SK-N-SH (cell line): ENCODE data around the gene HTR7. TPM values are rescaled to one million over a fixed set of nuclear protein-coding genes. Genes with fewer than 3 reads are reported as not detected.
"Not testable (repeated sequence)": the region's sequence is repeated elsewhere in the genome, so short reads cannot be mapped to it uniquely, and the experiment has no call there.

ENCODE experiments used
- CTCF ChIA-PET: fragments of 300-600, 350-600 bp; formaldehyde crosslinking; extraction: SDS; loops from one replicate; lab custom pipeline; 2021; lab: Yijun Ruan, JAX
- POLR2A ChIA-PET: fragments of 350-600 bp; sonication (Branson Sonifier 250); formaldehyde crosslinking; extraction: SDS; loops from one replicate; lab custom pipeline; 2020; ENCODE audit warnings: antibody characterized with exemption, inconsistent platforms; lab: Yijun Ruan, JAX
- DNase-seq: peaks from one replicate; pipeline ENCODE4 v3.0.0; 2012
- H2AFZ ChIP-seq: fragments of 200-600 bp; sonication (generic); 2 replicates; pipeline ENCODE4 v1.8.1; 2016; ENCODE audit warnings: antibody characterized with exemption, mild to moderate bottlenecking, low read depth
- H3F3A ChIP-seq: fragments of 200-600 bp; sonication (generic); replicated peaks from 2 replicates; pipeline ENCODE3; 2016; ENCODE audit warnings: antibody characterized with exemption, mild to moderate bottlenecking; ENCODE audit not compliant: insufficient read depth
- H3K27ac ChIP-seq, 2 experiments: fragments of 200-500 bp in 1 of 2; fragments of 200-600 bp in 1 of 2; sonication (Bioruptor generic) in 1 of 2; sonication (generic), shearing (Covaris generic) in 1 of 2; 2 replicates each; pipeline versions ENCODE4 v1.5.1 to v1.6.1; 2014 to 2016; ENCODE audit warnings: low read depth in 2 of 2, inconsistent platforms in 1 of 2, low read length in 1 of 2, mild to moderate bottlenecking in 1 of 2, mixed read lengths in 1 of 2
- H3K27me3 ChIP-seq: fragments of 200-600 bp; sonication (generic), shearing (Covaris generic); 2 replicates; pipeline ENCODE4 v1.6.1; 2016; ENCODE audit warnings: mixed run types; ENCODE audit not compliant: insufficient read depth
- H3K36me3 ChIP-seq, 2 experiments: fragments of 200-500 bp in 1 of 2; fragments of 200-600 bp in 1 of 2; sonication (Bioruptor generic) in 1 of 2; sonication (generic) in 1 of 2; replicated peaks in 1 of 2; 2 replicates each; pipeline versions ENCODE3 to v1.5.1; 2014 to 2016; ENCODE audit warnings: low read length in 1 of 2, mild to moderate bottlenecking in 1 of 2; ENCODE audit not compliant: insufficient read depth in 2 of 2, control insufficient read depth in 1 of 2
- H3K4me1 ChIP-seq, 2 experiments: fragments of 200-500 bp in 1 of 2; fragments of 200-600 bp in 1 of 2; sonication (Bioruptor generic) in 1 of 2; sonication (generic), shearing (Covaris generic) in 1 of 2; 2 replicates each; pipeline versions ENCODE4 v1.5.1 to v1.6.1; 2014 to 2016; ENCODE audit warnings: low read depth in 1 of 2, low read length in 1 of 2, mixed run types in 1 of 2; ENCODE audit not compliant: insufficient read depth in 2 of 2, control insufficient read depth in 1 of 2
- H3K4me2 ChIP-seq: fragments of 200-600 bp; sonication (generic), shearing (Covaris generic); 2 replicates; pipeline ENCODE4 v1.6.1; 2017; ENCODE audit warnings: mixed run types
- H3K4me3 ChIP-seq, 2 experiments: fragments of 200-500 bp in 1 of 2; fragments of 200-600 bp in 1 of 2; sonication (Bioruptor generic) in 1 of 2; sonication (generic), shearing (Covaris generic) in 1 of 2; 2 replicates each; pipeline versions ENCODE4 v1.5.1 to v1.8.1; 2014 to 2016; ENCODE audit warnings: low read depth in 2 of 2, inconsistent platforms in 1 of 2, low read length in 1 of 2, mild to moderate bottlenecking in 1 of 2, mixed read lengths in 1 of 2, moderate library complexity in 1 of 2
- H3K79me2 ChIP-seq: fragments of 200-600 bp; sonication (generic); 2 replicates; pipeline ENCODE4 v1.8.1; 2017; ENCODE audit warnings: mild to moderate bottlenecking; ENCODE audit not compliant: insufficient read depth
- H3K9ac ChIP-seq: fragments of 200-600 bp; sonication (generic); 2 replicates; pipeline ENCODE4 v1.6.1; 2017; ENCODE audit warnings: mixed run types
- H3K9me2 ChIP-seq: fragments of 200-600 bp; sonication (generic); 2 replicates; pipeline ENCODE4 v1.6.1; 2017; ENCODE audit warnings: mixed run types
- H3K9me3 ChIP-seq: fragments of 200-600 bp; sonication (generic); 2 replicates; pipeline ENCODE4 v1.6.1; 2017; ENCODE audit warnings: mixed run types, mild to moderate bottlenecking, moderate library complexity
- H4K20me1 ChIP-seq: fragments of 200-600 bp; sonication (generic); 2 replicates; pipeline ENCODE4 v1.6.1; 2017; ENCODE audit warnings: mild to moderate bottlenecking, mixed run types; ENCODE audit not compliant: insufficient read depth
- CTCF ChIP-seq: fragments of 200-600 bp; sonication (generic); IDR thresholded peaks from 2 replicates; pipeline ENCODE4 v1.6.1; 2017; ENCODE audit warnings: antibody characterized with exemption, mild to moderate bottlenecking, moderate library complexity
- EP300 ChIP-seq, 2 experiments: IDR thresholded peaks; 2 replicates each; pipeline versions ENCODE4 v1.4.0 to v1.6.1; 2012; ENCODE audit warnings: borderline replicate concordance in 1 of 2, low read depth in 1 of 2, low read length in 1 of 2
- FOSL2 ChIP-seq: IDR thresholded peaks from 2 replicates; pipeline ENCODE4 v1.4.0; 2012; ENCODE audit warnings: low read depth, mild to moderate bottlenecking, moderate library complexity, borderline replicate concordance
- GABPA ChIP-seq: IDR thresholded peaks from 2 replicates; pipeline ENCODE4 v1.4.0; 2012; ENCODE audit warnings: low read depth, mild to moderate bottlenecking
- IRF3 ChIP-seq: fragments of 150-350 bp; IDR thresholded peaks from 2 replicates; pipeline ENCODE4 v1.6.1; 2016; ENCODE audit warnings: mild to moderate bottlenecking, low read depth, low read length
- MXI1 ChIP-seq: IDR thresholded peaks from 2 replicates; pipeline ENCODE4 v1.6.1; 2012; ENCODE audit warnings: mild to moderate bottlenecking, low read depth, low read length, improper control_type of control experiment
- RAD21 ChIP-seq: IDR thresholded peaks from 2 replicates; pipeline ENCODE4 v1.6.1; 2012; ENCODE audit warnings: mild to moderate bottlenecking, low read length
- REST ChIP-seq: IDR thresholded peaks from 2 replicates; pipeline ENCODE4 v1.6.1; 2012; ENCODE audit warnings: mild to moderate bottlenecking, low read depth, low read length, moderate library complexity
- SMC3 ChIP-seq: IDR thresholded peaks from 2 replicates; pipeline ENCODE4 v1.6.1; 2012; ENCODE audit warnings: low read depth, low read length, improper control_type of control experiment
- TAF1 ChIP-seq: IDR thresholded peaks from 2 replicates; pipeline ENCODE4 v1.6.1; 2012; ENCODE audit warnings: low read depth, mild to moderate bottlenecking, low read length, moderate library complexity, borderline replicate concordance
- TEAD4 ChIP-seq: IDR thresholded peaks from 2 replicates; pipeline ENCODE4 v1.4.0; 2012; ENCODE audit warnings: mild to moderate bottlenecking, borderline replicate concordance; ENCODE audit not compliant: insufficient read depth
- USF1 ChIP-seq: IDR thresholded peaks from 2 replicates; pipeline ENCODE4 v1.4.0; 2012; ENCODE audit warnings: low read depth, borderline replicate concordance
- WGBS: methylation state at CpG from one replicate; pipeline ENCODE4 v1.1.6; 2017; ENCODE audit warnings: low lambda C conversion rate; 5-methylcytosine and 5-hydroxymethylcytosine counted together
- polyA plus RNA-seq, 3 experiments: library from polyadenylated mRNA; depleted of rRNA; stranded (reverse); fragments of >200 nt; gene quantifications; 2 replicates each; pipeline ENCODE4 v1.2.3, GENCODE V29; 2012

The HTR7 gene
- polyA plus RNA-seq, 1 of the 3 experiments (the other 2 are of a cell fraction): 0.16 TPM

- WGBS: 81% methylated on average over 1 of the region's 1 CpG
- CTCF ChIA-PET: no interaction called here
- POLR2A ChIA-PET: no interaction called here
- Histone ChIP-seq H2AFZ (no peak overlapping the region), H3K4me3 (no peak overlapping the region), H3K9me3 (no peaks in the 10 kb centered on the region), H3K4me2 (no peak overlapping the region), H3K27ac (no peak overlapping the region), H3K9ac (no peak overlapping the region), H3K79me2 (no peaks in the 10 kb centered on the region), H3K36me3 (peaks cover 16 to 25% of the 10 kb centered on the region in 2 experiments), H3F3A (peaks cover 7% of the 10 kb centered on the region), H4K20me1 (no peaks in the 10 kb centered on the region), H3K4me1 (no peaks in the 10 kb centered on the region), H3K9me2 (no peaks in the 10 kb centered on the region), H3K27me3 (no peaks in the 10 kb centered on the region)
- DNase-seq: no peak
- no peak for TF ChIP-seq MXI1
- TF ChIP-seq TEAD4: no peak
- no peak for TF ChIP-seq USF1
- no peak for TF ChIP-seq REST
- no peak for TF ChIP-seq FOSL2
- TF ChIP-seq IRF3: no peak
- TF ChIP-seq GABPA: no peak
- no peak for TF ChIP-seq SMC3
- no peak for TF ChIP-seq TAF1
- no peak for TF ChIP-seq RAD21
- TF ChIP-seq CTCF: no peak
- TF ChIP-seq EP300 (IDR thresholded peaks at IDR 0.05; ENCODE audit: borderline replicate concordance in 1 of 2, low read depth in 1 of 2, low read length in 1 of 2): no peak
These were observed 48.1 kb upstream of the HTR7 start for GRCh38 chr10:90905925-90906324.

- CTCF ChIA-PET: interaction anchor here (0.7 to 3.1 kb wide), 4 partner anchors 9 to 651 kb away, joined by 3 to 17 read pairs (median 5); no protein-coding TSS in a partner anchor
- H2AFZ ChIP-seq, H3K9me3 ChIP-seq, H3K27me3 ChIP-seq, POLR2A ChIA-PET, H3K79me2 ChIP-seq, H3F3A ChIP-seq, H3K4me1 ChIP-seq, H4K20me1 ChIP-seq, H3K9me2 ChIP-seq, H3K27ac ChIP-seq, DNase-seq, H3K4me3 ChIP-seq, H3K9ac ChIP-seq, H3K4me2 ChIP-seq: not testable (repeated sequence)
- peaks cover 48 to 66% of the 10 kb centered on the region in 2 experiments for H3K36me3 ChIP-seq
- 100% methylated on average over 2 of the region's 2 CpGs for WGBS
These were observed 39.1 kb upstream of the HTR7 start for GRCh38 chr10:90896916-90897315.
